H9 (cell line): ENCODE results near the gene CSMD2. TPM values are rescaled to one million over a fixed set of nuclear protein-coding genes. Genes with fewer than 3 reads are reported as not detected.

ENCODE experiments used
- DNase-seq: peaks from one replicate; pipeline ENCODE4 v3.0.0-alpha.2; 2017
- H2AFZ ChIP-seq: one replicate; pipeline ENCODE4 v1.6.1; 2013; ENCODE audit warnings: mild to moderate bottlenecking, low read length, control low read depth, moderate library complexity
- H2AK5ac ChIP-seq: 2 replicates; pipeline ENCODE4 v1.6.1; 2013; ENCODE audit warnings: low read length, control low read depth, mixed read lengths; ENCODE audit not compliant: insufficient read length
- H2BK120ac ChIP-seq: one replicate; pipeline ENCODE4 v1.6.1; 2013; ENCODE audit warnings: low read depth, mild to moderate bottlenecking, low read length, control low read depth, inconsistent platforms; ENCODE audit not compliant: poor library complexity, severe bottlenecking
- H2BK12ac ChIP-seq: 2 replicates; pipeline ENCODE4 v1.6.1; 2013; ENCODE audit warnings: low read length, control low read depth, mixed read lengths, low read depth; ENCODE audit not compliant: insufficient read length
- H2BK15ac ChIP-seq: 2 replicates; pipeline ENCODE4 v1.6.1; 2013; ENCODE audit warnings: low read depth, low read length, control low read depth
- H2BK20ac ChIP-seq: one replicate; pipeline ENCODE4 v1.6.1; 2013; ENCODE audit warnings: low read depth, mild to moderate bottlenecking, low read length, control low read depth, inconsistent platforms; ENCODE audit not compliant: poor library complexity, severe bottlenecking
- H2BK5ac ChIP-seq: 2 replicates; pipeline ENCODE4 v1.6.1; 2013; ENCODE audit warnings: low read length, control low read depth, mixed read lengths; ENCODE audit not compliant: insufficient read length
- H3K14ac ChIP-seq: 2 replicates; pipeline ENCODE4 v1.6.1; 2013; ENCODE audit warnings: low read length, control low read depth; ENCODE audit not compliant: insufficient read depth
- H3K18ac ChIP-seq: 2 replicates; pipeline ENCODE4 v1.6.1; 2013; ENCODE audit warnings: low read depth, mild to moderate bottlenecking, mixed read lengths, low read length, control low read depth; ENCODE audit not compliant: insufficient read length
- H3K23ac ChIP-seq: 2 replicates; pipeline ENCODE4 v1.6.1; 2013; ENCODE audit warnings: low read length, control low read depth, mixed read lengths, low read depth; ENCODE audit not compliant: insufficient read length
- H3K23me2 ChIP-seq: 2 replicates; pipeline ENCODE4 v1.6.1; 2013; ENCODE audit warnings: low read depth, mild to moderate bottlenecking, mixed read lengths, low read length, control low read depth; ENCODE audit not compliant: insufficient read length, poor library complexity, severe bottlenecking
- H3K27ac ChIP-seq: 2 replicates; pipeline ENCODE4 v1.5.1; 2013; ENCODE audit warnings: low read length, control low read depth, mixed read lengths, low read depth; ENCODE audit not compliant: insufficient read length
- H3K27me3 ChIP-seq: 2 replicates; pipeline ENCODE4 v1.6.1; 2013; ENCODE audit warnings: low read length, control low read depth, inconsistent platforms; ENCODE audit not compliant: insufficient read depth
- H3K4ac ChIP-seq: 2 replicates; pipeline ENCODE4 v1.6.1; 2013; ENCODE audit warnings: low read depth, mild to moderate bottlenecking, control low read depth, inconsistent platforms, low read length, moderate library complexity
- H3K4me1 ChIP-seq: 2 replicates; pipeline ENCODE4 v1.6.1; 2013; ENCODE audit warnings: low read length, control low read depth, inconsistent platforms; ENCODE audit not compliant: insufficient read depth
- H3K4me2 ChIP-seq: 2 replicates; pipeline ENCODE4 v1.6.1; 2013; ENCODE audit warnings: low read length, control low read depth, mixed read lengths; ENCODE audit not compliant: insufficient read length, insufficient read depth
- H3K56ac ChIP-seq: 2 replicates; pipeline ENCODE4 v1.6.1; 2013; ENCODE audit warnings: low read depth, mild to moderate bottlenecking, mixed read lengths, low read length, control low read depth; ENCODE audit not compliant: insufficient read length
- H3K79me1 ChIP-seq: 2 replicates; pipeline ENCODE4 v1.6.1; 2013; ENCODE audit warnings: low read depth, mild to moderate bottlenecking, moderate library complexity, low read length, control low read depth, inconsistent platforms; ENCODE audit not compliant: insufficient read depth, poor library complexity, severe bottlenecking
- H3K79me2 ChIP-seq: 2 replicates; pipeline ENCODE4 v1.6.1; 2013; ENCODE audit warnings: low read length, control low read depth, inconsistent platforms; ENCODE audit not compliant: insufficient read depth
- H3K9ac ChIP-seq: 2 replicates; pipeline ENCODE4 v1.6.1; 2013; ENCODE audit warnings: low read length, control low read depth, mixed read lengths; ENCODE audit not compliant: insufficient read length; ENCODE audit errors: extremely low read depth
- H3K9me3 ChIP-seq: one replicate; pipeline ENCODE4 v1.6.1; 2013; ENCODE audit warnings: low read depth, low read length, inconsistent platforms; ENCODE audit not compliant: control insufficient read depth
- H3T11ph ChIP-seq: one replicate; pipeline ENCODE4 v1.6.1; 2013; ENCODE audit warnings: mild to moderate bottlenecking, low read length, control low read depth, inconsistent platforms
- H4K20me1 ChIP-seq: one replicate; pipeline ENCODE4 v1.6.1; 2013; ENCODE audit not compliant: control insufficient read depth, insufficient read length, insufficient read depth
- H4K5ac ChIP-seq: 2 replicates; pipeline ENCODE4 v1.6.1; 2013; ENCODE audit warnings: low read depth, mild to moderate bottlenecking, mixed read lengths, low read length, control low read depth; ENCODE audit not compliant: insufficient read length
- H4K8ac ChIP-seq: replicated peaks from 2 replicates; pipeline ENCODE4 v1.6.1; 2013; ENCODE audit warnings: low read length, control low read depth, mixed read lengths, low read depth; ENCODE audit not compliant: insufficient read length
- H4K91ac ChIP-seq: 2 replicates; pipeline ENCODE4 v1.6.1; 2013; ENCODE audit warnings: low read depth, mild to moderate bottlenecking, moderate library complexity, mixed read lengths, low read length, control low read depth; ENCODE audit not compliant: insufficient read length
- H3K27ac Mint-ChIP-seq, 3 experiments: 2 replicates in 2 of 3; 3 replicates in 1 of 3; pipeline ENCODE4 v1.8.0; 2020 to 2021; ENCODE audit warnings: mixed read lengths in 3 of 3, mild to moderate bottlenecking in 1 of 3, moderate library complexity in 1 of 3
- H3K27me3 Mint-ChIP-seq: 2 replicates; pipeline ENCODE4 v1.8.0; 2021; ENCODE audit warnings: low read depth, mild to moderate bottlenecking, moderate library complexity, mixed read lengths
- H3K36me3 Mint-ChIP-seq, 3 experiments: 2 replicates in 2 of 3; 3 replicates in 1 of 3; pipeline ENCODE4 v1.8.0; 2020 to 2021; ENCODE audit warnings: low read depth in 3 of 3, mixed read lengths in 3 of 3; ENCODE audit not compliant: insufficient read depth in 1 of 3
- H3K4me1 Mint-ChIP-seq, 2 experiments: 2 replicates each; pipeline ENCODE4 v1.8.0; 2020; ENCODE audit warnings: mixed read lengths in 2 of 2
- H3K4me3 Mint-ChIP-seq, 2 experiments: 2 replicates in 1 of 2; 3 replicates in 1 of 2; pipeline ENCODE4 v1.8.0; 2020 to 2021; ENCODE audit warnings: mild to moderate bottlenecking in 2 of 2, mixed read lengths in 2 of 2, moderate library complexity in 1 of 2
- H3K9me3 Mint-ChIP-seq, 2 experiments: 2 replicates in 1 of 2; 3 replicates in 1 of 2; pipeline ENCODE4 v1.8.0; 2020; ENCODE audit warnings: mild to moderate bottlenecking in 2 of 2, mixed read lengths in 2 of 2, moderate library complexity in 1 of 2
- WGBS: extraction: QIAGEN DNeasy Blood & Tissue Kit; methylation state at CpG from one replicate; pipeline ENCODE4 v1.1.7; 2013; ENCODE audit warnings: missing lambda C conversion rate, low lambda C conversion rate, mixed read lengths; ENCODE audit not compliant: insufficient read length; ENCODE audit errors: extremely low coverage; 5-methylcytosine and 5-hydroxymethylcytosine counted together
- total RNA-seq: library from RNA; stranded (reverse); gene quantifications from 2 replicates; pipeline ENCODE4 v1.2.1, GENCODE V29; 2021
- TF ChIP-seq, protein P1 (sequence below): fragments of 200-600 bp; sonication (generic); conservative IDR thresholded peaks from 3 replicates; pipeline ENCODE4 v1.8.0; 2021; ENCODE audit warnings: antibody characterized with exemption, mild to moderate bottlenecking

The CSMD2 gene
- total RNA-seq, 1 experiment from 2014 or later: 6.4 TPM

DNA sequence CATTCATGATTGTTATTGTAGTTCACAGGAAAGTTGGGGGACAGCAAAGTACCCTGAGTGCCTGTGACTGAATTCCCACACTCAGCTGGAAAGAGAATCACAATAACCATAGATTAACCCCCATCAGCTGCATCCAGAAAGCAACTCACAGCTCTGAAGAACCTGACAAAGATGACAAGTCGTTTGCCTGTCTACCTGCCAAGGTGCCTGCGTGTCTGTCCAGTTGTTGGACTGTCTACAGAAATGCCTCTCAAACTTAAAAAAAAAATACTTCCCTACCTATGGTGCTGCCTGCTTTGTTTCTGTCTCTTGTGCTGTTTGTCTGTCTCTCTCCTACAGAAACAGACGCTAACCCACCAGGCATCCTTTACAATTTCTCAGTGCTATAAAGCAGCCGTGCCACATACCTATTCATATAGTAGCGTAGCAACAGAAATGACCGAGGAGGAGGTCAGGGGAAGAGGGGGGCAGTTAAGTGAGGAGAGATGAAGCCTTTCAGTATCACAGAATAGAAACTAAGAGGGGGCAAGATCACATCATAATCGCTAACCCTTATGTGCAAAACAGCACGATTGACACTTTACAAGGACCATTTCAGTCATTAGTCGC lies 455.8 kb downstream of the CSMD2 start:
- Histone ChIP-seq H3K79me2 (no peaks in the 10 kb centered on the region), H2BK120ac (no peak overlapping the region), H3K9ac (no peak overlapping the region), H2BK12ac (no peak overlapping the region), H3K23me2 (no peaks in the 10 kb centered on the region), H3K27me3 (no peaks in the 10 kb centered on the region), H2BK15ac (no peak overlapping the region), H4K91ac (no peak overlapping the region), H3T11ph (no peak overlapping the region), H3K9me3 (no peaks in the 10 kb centered on the region), H3K18ac (no peak overlapping the region), H3K4me1 (no peaks in the 10 kb centered on the region), H4K5ac (no peak overlapping the region), H3K79me1 (no peaks in the 10 kb centered on the region), H4K20me1 (no peaks in the 10 kb centered on the region), H2BK20ac (no peak overlapping the region), H3K23ac (no peak overlapping the region), H3K4me2 (no peak overlapping the region), H3K27ac (no peak overlapping the region), H3K14ac (no peak overlapping the region), H3K56ac (no peak overlapping the region), H2AFZ (no peak overlapping the region), H2AK5ac (no peak overlapping the region), H3K4ac (no peak overlapping the region), H4K8ac (no peak overlapping the region), H2BK5ac (no peak overlapping the region)
- DNase-seq: no peak
- Mint-ChIP-seq H3K27ac (peak overlapping the region in 1 of 3 experiments; percentile 41; a peak in 1 of 7 replicates), H3K4me3 (no peak overlapping the region), H3K4me1 (peaks cover 4 to 7% of the 10 kb centered on the region in 2 experiments), H3K36me3 (peaks cover 1 to 8% (median 4%) of the 10 kb centered on the region in 3 experiments; a peak in 6 of 7 replicates), H3K27me3 (no peaks in the 10 kb centered on the region), H3K9me3 (no peaks in the 10 kb centered on the region)
- TF ChIP-seq, protein P1, sequence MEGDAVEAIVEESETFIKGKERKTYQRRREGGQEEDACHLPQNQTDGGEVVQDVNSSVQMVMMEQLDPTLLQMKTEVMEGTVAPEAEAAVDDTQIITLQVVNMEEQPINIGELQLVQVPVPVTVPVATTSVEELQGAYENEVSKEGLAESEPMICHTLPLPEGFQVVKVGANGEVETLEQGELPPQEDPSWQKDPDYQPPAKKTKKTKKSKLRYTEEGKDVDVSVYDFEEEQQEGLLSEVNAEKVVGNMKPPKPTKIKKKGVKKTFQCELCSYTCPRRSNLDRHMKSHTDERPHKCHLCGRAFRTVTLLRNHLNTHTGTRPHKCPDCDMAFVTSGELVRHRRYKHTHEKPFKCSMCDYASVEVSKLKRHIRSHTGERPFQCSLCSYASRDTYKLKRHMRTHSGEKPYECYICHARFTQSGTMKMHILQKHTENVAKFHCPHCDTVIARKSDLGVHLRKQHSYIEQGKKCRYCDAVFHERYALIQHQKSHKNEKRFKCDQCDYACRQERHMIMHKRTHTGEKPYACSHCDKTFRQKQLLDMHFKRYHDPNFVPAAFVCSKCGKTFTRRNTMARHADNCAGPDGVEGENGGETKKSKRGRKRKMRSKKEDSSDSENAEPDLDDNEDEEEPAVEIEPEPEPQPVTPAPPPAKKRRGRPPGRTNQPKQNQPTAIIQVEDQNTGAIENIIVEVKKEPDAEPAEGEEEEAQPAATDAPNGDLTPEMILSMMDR: no peak
- no CpG with 5 or more reads among the region's 9 CpGs for WGBS
